NB4 (cell line): ENCODE data around the gene PLEKHG4.

Experiments used
- DNase-seq: peaks from one replicate; pipeline ENCODE4 v3.0.0; 2010; ENCODE audit warnings: low read depth
- H3K4me3 ChIP-seq: one replicate; pipeline ENCODE4 v1.5.1; 2011; ENCODE audit warnings: mild to moderate bottlenecking, low read depth, low read length, moderate library complexity
- CTCF ChIP-seq: IDR thresholded peaks from one replicate; pipeline ENCODE4 v1.5.1; 2012; ENCODE audit warnings: low read depth, low read length
- MAX ChIP-seq: IDR thresholded peaks from 2 replicates; pipeline ENCODE4 v1.6.1; 2011; ENCODE audit warnings: low read depth, low read length
- MYC ChIP-seq: IDR thresholded peaks from 2 replicates; pipeline ENCODE4 v1.6.1; 2011; ENCODE audit warnings: low read depth, low read length
- POLR2A ChIP-seq: IDR thresholded peaks from 2 replicates; pipeline ENCODE4 v1.6.1; 2011; ENCODE audit warnings: mild to moderate bottlenecking; ENCODE audit not compliant: insufficient read length; ENCODE audit errors: extremely low read depth

Gene PLEKHG4

DNA sequence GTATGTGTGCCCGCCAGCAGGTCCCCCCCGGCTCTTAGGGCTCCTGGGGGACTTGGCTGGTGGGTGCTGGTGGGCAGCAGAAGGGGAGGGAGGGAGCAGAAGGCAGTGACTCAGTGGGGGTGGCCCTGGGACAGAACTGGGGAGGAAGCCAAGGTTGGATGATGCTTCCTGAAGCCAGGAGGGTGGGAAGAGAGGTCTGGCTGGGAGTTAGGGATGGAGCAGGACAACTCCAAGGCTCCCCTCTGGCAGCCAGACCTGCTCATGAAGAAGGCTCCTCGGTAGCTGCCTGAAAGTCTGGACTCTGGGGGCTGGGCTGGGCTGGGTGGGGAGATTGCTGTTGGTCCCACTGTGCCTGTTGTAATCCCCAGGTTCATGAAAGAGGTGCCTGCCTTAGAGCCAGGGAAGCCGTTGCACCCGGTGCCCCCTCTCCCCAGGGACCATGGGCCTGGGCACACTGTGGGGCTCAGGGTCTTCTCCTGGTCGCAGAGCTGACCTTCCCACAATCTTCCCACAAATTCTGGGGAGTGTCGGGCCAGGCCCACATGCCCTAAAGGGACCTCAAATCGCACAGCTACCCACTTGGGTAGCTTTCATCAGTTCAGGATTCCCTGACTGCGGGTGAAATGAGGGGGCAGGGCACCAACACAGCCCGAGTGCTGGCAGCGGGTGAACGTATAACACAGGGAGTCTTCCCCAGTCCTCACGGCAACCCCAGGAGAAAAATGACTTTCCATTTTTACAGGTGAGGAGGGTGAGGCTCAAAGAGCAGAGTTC lies 1.1 kb upstream of the PLEKHG4 start:
- peak overlapping the region; percentile 65 for H3K4me3 ChIP-seq
- DNase-seq, result peak; percentile 23
- TF ChIP-seq MAX (no peak; the same call in 1 of the 2 replicates), POLR2A (no peak), MYC (no peak), CTCF (no peak)

- TF ChIP-seq CTCF, result peak; percentile 34
- TF ChIP-seq MAX, result peak; percentile 72
- TF ChIP-seq POLR2A, result no peak
- TF ChIP-seq MYC, result peak; percentile 59; the same call in 1 of the 2 replicates
- peak overlapping the region; percentile 65 for H3K4me3 ChIP-seq
- peak; percentile 63 for DNase-seq
Measured at GRCh38 chr16:67278773-67279295, 498 bp upstream of the PLEKHG4 start.

- no peak overlapping the region for H3K4me3 ChIP-seq
- DNase-seq, result no peak
- no peak for TF ChIP-seq CTCF
Measured at GRCh38 chr16:67280090-67281015, 1.0 kb downstream of the PLEKHG4 start.

GRCh38 chr16:67281536-67282446 lies 2.5 kb downstream of the PLEKHG4 start:
- no peak for DNase-seq
- no peak overlapping the region for H3K4me3 ChIP-seq
- TF ChIP-seq MYC (no peak), POLR2A (no peak), MAX (no peak), CTCF (no peak)

- H3K4me3 ChIP-seq, result no peak overlapping the region
- no peak for DNase-seq
- no peak for TF ChIP-seq POLR2A
Measured at GRCh38 chr16:67282447-67282805, 3.1 kb downstream of the PLEKHG4 start.
